Measurements from ENCODE around the gene HBG1. TPM values are rescaled to one million over a fixed set of nuclear protein-coding genes. Genes with fewer than 3 reads are reported as not detected.

Gene HBG1
- total RNA-seq, 4 donors from 2014 or later, result not detected

DNA sequence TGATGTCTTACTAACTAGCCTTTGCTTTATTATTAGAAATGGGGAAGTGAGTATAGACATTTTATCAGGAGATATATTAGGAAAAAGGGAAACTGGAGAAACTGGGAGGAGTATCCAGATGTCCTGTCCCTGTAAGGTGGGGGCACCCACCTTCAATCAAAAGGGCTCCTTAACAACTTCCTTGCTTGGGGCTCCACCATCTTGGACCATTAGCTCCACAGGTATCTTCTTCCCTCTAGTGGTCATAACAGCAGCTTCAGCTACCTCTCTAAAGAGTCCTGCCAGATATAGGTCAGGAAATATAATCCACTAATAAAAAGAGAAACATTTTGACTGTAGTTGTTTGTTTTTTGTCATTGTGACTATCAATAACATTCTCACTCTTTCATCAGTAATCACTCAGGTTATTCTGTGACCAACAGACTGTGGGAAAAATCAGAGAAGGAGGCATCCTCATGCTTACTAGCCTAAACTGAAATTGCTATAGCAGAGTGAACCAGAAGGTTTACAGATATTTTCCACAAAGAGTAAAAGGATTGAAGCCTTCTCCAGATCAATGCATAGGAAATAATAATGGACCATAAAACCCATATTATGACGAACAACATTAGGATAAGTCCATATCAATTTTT, 41.7 kb upstream of the HBG1 start:
- Histone ChIP-seq H3K9me3 (no peaks in the 10 kb centered on the region), H3K27me3 (no peaks in the 10 kb centered on the region), H3K36me3 (no peaks in the 10 kb centered on the region), H3K4me1 (no peaks in the 10 kb centered on the region), H3K4me3 (no peak overlapping the region), H3K27ac (no peak overlapping the region)
- TF ChIP-seq, protein P1, sequence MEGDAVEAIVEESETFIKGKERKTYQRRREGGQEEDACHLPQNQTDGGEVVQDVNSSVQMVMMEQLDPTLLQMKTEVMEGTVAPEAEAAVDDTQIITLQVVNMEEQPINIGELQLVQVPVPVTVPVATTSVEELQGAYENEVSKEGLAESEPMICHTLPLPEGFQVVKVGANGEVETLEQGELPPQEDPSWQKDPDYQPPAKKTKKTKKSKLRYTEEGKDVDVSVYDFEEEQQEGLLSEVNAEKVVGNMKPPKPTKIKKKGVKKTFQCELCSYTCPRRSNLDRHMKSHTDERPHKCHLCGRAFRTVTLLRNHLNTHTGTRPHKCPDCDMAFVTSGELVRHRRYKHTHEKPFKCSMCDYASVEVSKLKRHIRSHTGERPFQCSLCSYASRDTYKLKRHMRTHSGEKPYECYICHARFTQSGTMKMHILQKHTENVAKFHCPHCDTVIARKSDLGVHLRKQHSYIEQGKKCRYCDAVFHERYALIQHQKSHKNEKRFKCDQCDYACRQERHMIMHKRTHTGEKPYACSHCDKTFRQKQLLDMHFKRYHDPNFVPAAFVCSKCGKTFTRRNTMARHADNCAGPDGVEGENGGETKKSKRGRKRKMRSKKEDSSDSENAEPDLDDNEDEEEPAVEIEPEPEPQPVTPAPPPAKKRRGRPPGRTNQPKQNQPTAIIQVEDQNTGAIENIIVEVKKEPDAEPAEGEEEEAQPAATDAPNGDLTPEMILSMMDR (IDR thresholded peaks at IDR 0.05 in 4 of 5, conservative IDR thresholded peaks at IDR 0.05 in 1 of 5), result no peak
- TF ChIP-seq POLR2A (IDR thresholded peaks at IDR 0.05), result no peak
- no peak for ATAC-seq
- intact Hi-C loops (cut with DNase I; ENCODE audit: low total_unique reads), result no loop called here
- no peak for DNase-seq
- in situ Hi-C loops (cut with MboI; ENCODE audit: low sequenced_read_pairs in 4 of 4), result no loop called here

- intact Hi-C loops (cut with DNase I; ENCODE audit: low total_unique reads) (no loop called here), in situ Hi-C loops (cut with MboI; ENCODE audit: low sequenced_read_pairs in 4 of 4) (no loop called here)
- ATAC-seq (no peak), DNase-seq (no peak)
- TF ChIP-seq POLR2A (IDR thresholded peaks at IDR 0.05), result no peak
- TF ChIP-seq, protein P1 (IDR thresholded peaks at IDR 0.05 in 4 of 5, conservative IDR thresholded peaks at IDR 0.05 in 1 of 5), result no peak
- Histone ChIP-seq H3K9me3 (no peaks in the 10 kb centered on the region), H3K27ac (no peak overlapping the region), H3K4me3 (no peak overlapping the region), H3K36me3 (no peaks in the 10 kb centered on the region), H3K27me3 (no peaks in the 10 kb centered on the region), H3K4me1 (no peaks in the 10 kb centered on the region)
Measured at GRCh38 chr11:5290106-5290505, 40.4 kb upstream of the HBG1 start.

- H3K9me3 ChIP-seq, result no peaks in the 10 kb centered on the region
- no peak for DNase-seq
- no peak overlapping the region for H3K27ac ChIP-seq
- no peaks in the 10 kb centered on the region for H3K4me1 ChIP-seq
- no peak for ATAC-seq
- in situ Hi-C loops (cut with MboI; ENCODE audit: low sequenced_read_pairs in 4 of 4), result no loop called here
- no peak overlapping the region for H3K4me3 ChIP-seq
- no peaks in the 10 kb centered on the region for H3K27me3 ChIP-seq
- H3K36me3 ChIP-seq, result no peaks in the 10 kb centered on the region
- TF ChIP-seq POLR2A (IDR thresholded peaks at IDR 0.05), result no peak
- TF ChIP-seq, protein P1 (IDR thresholded peaks at IDR 0.05 in 4 of 5, conservative IDR thresholded peaks at IDR 0.05 in 1 of 5), result no peak
- intact Hi-C loops (cut with DNase I; ENCODE audit: low total_unique reads), result no loop called here
Measured at GRCh38 chr11:5289696-5290095, 40.0 kb upstream of the HBG1 start.

DNA sequence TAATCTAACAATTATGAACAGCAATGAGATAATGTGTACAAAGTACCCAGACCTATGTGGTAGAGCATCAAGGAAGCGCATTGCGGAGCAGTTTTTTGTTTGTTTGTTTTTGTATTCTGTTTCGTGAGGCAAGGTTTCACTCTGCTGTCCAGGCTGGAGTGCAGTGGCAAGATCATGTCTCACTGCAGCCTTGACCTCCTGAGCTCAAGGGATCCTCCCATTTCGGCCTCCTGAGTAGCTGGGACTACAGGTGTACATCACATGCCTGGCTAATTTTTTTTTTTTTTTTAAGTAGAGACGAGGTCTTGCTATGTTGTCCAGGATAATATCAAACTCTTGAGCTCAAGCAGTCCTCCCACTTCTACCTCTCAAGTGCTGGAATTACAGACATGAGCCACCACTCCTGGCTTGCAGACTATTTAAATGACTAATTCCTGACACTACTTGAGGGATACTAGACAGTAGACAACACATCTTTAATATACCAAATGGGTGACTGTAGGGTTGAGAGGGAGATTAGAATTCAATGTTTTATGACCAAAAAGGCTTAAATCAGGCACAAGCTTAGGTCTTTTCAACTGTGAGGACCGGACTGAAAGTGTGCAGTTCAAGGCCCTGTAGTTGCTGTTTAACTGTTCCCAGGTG, 39.4 kb upstream of the HBG1 start:
- no peak for TF ChIP-seq POLR2A (IDR thresholded peaks at IDR 0.05)
- TF ChIP-seq, protein P1 (IDR thresholded peaks at IDR 0.05 in 4 of 5, conservative IDR thresholded peaks at IDR 0.05 in 1 of 5), result no peak
- Histone ChIP-seq H3K27ac (no peak overlapping the region), H3K9me3 (no peaks in the 10 kb centered on the region), H3K36me3 (no peaks in the 10 kb centered on the region), H3K4me3 (no peak overlapping the region), H3K27me3 (no peaks in the 10 kb centered on the region), H3K4me1 (no peaks in the 10 kb centered on the region)
- intact Hi-C loops (cut with DNase I; ENCODE audit: low total_unique reads) (no loop called here), in situ Hi-C loops (cut with MboI; ENCODE audit: low sequenced_read_pairs in 4 of 4) (no loop called here)
- ATAC-seq (no peak), DNase-seq (no peak)

Data from gastrocnemius medialis (tissue), 4 donors.